NB4 (cell line): ENCODE results near the gene AVL9.

Experiments used
- POLR2A ChIP-seq: IDR thresholded peaks from 2 replicates; pipeline ENCODE4 v1.6.1; 2011; ENCODE audit warnings: mild to moderate bottlenecking; ENCODE audit not compliant: insufficient read length; ENCODE audit errors: extremely low read depth
- TF ChIP-seq, protein P1 (sequence below): IDR thresholded peaks from one replicate; pipeline ENCODE4 v1.5.1; 2012; ENCODE audit warnings: low read depth, low read length

DNA sequence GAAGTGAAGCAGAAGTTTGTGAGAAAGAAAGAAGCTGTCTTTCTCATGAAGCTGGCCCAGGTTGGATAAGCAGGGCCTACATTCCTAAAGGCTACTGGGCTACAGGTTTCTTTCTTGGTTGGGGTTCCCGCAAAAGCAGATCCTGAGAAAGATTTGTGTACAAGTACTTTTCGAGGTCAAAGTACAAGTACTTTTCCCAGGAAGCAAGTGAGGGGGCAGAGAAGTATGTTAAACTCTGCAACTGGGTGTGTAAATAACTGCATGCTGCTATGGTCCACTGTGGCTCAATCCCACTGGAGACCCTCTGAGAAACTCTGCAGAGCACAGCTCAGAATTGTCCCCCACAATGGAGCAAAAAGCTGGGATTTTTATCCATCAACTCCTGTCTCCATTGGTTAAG lies 33.8 kb upstream of the AVL9 start:
- TF ChIP-seq POLR2A = no peak
- TF ChIP-seq, protein P1, sequence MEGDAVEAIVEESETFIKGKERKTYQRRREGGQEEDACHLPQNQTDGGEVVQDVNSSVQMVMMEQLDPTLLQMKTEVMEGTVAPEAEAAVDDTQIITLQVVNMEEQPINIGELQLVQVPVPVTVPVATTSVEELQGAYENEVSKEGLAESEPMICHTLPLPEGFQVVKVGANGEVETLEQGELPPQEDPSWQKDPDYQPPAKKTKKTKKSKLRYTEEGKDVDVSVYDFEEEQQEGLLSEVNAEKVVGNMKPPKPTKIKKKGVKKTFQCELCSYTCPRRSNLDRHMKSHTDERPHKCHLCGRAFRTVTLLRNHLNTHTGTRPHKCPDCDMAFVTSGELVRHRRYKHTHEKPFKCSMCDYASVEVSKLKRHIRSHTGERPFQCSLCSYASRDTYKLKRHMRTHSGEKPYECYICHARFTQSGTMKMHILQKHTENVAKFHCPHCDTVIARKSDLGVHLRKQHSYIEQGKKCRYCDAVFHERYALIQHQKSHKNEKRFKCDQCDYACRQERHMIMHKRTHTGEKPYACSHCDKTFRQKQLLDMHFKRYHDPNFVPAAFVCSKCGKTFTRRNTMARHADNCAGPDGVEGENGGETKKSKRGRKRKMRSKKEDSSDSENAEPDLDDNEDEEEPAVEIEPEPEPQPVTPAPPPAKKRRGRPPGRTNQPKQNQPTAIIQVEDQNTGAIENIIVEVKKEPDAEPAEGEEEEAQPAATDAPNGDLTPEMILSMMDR = no peak
